Gastroesophageal sphincter (tissue), 3 donors: ENCODE data around the gene HTRA3.

Experiments
- EP300 ChIP-seq: sonication (generic); formaldehyde crosslinking; IDR thresholded peaks from one replicate; pipeline ENCODE4 v1.6.1; 2017; ENCODE audit warnings: antibody characterized with exemption, mild to moderate bottlenecking
- POLR2A ChIP-seq, 2 donors: fragments of 450-650 bp; IDR thresholded peaks; one replicate each; pipeline ENCODE4 v1.6.1; 2017; ENCODE audit warnings: antibody characterized with exemption in 2 of 2, mild to moderate bottlenecking in 2 of 2, moderate library complexity in 1 of 2
- POLR2AphosphoS5 ChIP-seq: sonication (generic); formaldehyde crosslinking; IDR thresholded peaks from one replicate; pipeline ENCODE4 v1.6.1; 2017; ENCODE audit warnings: antibody characterized with exemption
- TF ChIP-seq, protein P1 (sequence below), 4 experiments: fragments of 200-600 bp in 2 of 4; fragments of 450-650 bp in 2 of 4; sonication (generic) in 1 of 4; IDR thresholded peaks; one replicate each; pipeline ENCODE4 v1.5.1; 2017 to 2019; ENCODE audit warnings: antibody characterized with exemption in 4 of 4, mild to moderate bottlenecking in 2 of 4, moderate library complexity in 2 of 4

DNA sequence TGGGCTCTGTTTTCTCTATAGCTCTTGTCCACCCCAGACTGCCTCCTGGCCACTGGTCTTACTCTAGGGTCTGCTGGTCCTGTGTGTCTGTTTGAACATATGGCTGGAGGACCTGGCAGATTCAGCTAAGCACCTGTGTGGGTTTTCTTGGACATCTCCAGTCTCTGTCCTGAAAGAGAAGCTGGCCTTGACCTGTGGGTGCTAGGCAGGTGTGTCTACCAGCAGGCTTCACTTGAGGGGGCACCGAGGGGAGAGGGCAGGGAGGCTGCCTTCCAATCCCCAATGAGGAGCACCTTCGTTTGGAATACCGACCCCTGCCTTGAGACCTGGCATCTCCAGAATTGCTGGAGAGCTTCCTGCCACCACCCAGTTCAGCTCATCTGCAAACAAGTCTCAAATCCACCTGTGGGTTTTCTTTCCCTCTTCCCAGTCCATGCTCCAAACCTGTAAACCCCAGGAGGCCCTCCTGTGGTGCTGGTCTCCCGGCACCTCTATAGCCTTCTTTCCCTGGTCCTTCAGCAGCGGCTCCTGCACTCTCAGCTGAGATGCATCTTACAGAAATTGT lies 45.2 kb downstream of the HTRA3 start:
- TF ChIP-seq, protein P1, sequence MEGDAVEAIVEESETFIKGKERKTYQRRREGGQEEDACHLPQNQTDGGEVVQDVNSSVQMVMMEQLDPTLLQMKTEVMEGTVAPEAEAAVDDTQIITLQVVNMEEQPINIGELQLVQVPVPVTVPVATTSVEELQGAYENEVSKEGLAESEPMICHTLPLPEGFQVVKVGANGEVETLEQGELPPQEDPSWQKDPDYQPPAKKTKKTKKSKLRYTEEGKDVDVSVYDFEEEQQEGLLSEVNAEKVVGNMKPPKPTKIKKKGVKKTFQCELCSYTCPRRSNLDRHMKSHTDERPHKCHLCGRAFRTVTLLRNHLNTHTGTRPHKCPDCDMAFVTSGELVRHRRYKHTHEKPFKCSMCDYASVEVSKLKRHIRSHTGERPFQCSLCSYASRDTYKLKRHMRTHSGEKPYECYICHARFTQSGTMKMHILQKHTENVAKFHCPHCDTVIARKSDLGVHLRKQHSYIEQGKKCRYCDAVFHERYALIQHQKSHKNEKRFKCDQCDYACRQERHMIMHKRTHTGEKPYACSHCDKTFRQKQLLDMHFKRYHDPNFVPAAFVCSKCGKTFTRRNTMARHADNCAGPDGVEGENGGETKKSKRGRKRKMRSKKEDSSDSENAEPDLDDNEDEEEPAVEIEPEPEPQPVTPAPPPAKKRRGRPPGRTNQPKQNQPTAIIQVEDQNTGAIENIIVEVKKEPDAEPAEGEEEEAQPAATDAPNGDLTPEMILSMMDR (IDR thresholded peaks at IDR 0.05) = no peak
- TF ChIP-seq POLR2A (IDR thresholded peaks at IDR 0.05) (no peak), POLR2AphosphoS5 (no peak), EP300 (no peak)
